COR-L47 (cell line): ENCODE data around the gene CENPB.

Experiments
- DNase-seq: peaks from one replicate; lab custom pipeline; 2025; lab: John Stamatoyannopoulos, UW

Gene CENPB

DNA sequence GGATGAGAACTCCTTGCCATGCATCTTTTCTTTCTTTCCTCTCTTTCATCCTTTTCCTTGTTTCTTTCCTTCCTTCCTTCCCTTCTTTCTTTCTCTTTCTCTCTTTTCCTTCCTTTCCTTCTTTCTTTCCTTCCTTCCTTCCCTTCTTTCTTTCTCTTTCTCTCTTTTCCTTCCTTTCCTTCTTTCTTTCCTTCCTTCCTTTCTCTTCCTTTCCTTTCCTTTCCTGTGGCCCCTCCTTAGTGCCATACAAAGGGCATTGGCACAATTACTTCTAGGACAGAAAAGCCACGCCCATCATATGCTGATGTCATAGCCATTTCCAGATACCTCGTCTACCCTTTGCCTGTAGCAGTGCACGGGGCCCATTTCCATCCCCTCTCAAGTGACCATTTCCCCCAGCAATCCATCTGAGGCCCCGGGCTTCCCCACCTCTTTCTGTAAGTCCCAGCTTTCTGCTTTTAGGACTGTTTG lies 2.2 kb upstream of the CENPB start:
- DNase-seq = no peak

DNA sequence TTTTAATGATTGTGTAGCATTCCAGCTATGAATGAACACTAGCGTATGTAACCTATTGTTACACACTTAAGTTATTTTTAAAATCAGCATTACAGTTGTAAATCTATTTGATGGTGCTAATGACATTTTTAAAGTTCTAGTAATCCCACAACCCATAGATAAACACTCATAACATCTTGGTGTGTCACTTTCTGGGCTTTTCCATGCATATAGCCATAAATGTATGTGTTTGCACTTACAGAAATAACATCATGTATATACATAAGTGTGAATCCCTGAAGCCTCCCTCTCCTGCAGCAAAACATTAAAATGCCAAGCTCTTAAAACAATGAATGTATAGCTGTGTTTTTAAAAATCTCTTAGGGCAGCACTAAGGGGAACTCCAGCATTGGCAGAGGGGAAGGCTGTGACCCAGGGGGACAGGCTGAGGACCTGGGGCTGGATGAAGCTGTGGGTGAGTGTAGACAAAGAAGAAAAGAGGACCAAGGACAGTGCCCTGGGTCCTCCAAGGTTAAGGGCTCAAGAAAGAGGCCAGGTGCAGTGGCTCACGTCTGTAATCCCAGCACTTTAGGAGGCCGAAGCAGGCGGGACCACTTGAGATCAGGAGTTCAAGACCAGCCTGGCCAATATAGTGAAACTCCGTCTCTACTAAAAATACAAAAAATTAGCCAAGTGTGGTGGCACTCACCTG lies 929 bp upstream of the CENPB start:
- DNase-seq = no peak

- peak; percentile 33 for DNase-seq
Observed at GRCh38 chr20:3786126-3786484, 435 bp downstream of the CENPB start.

GRCh38 chr20:3785240-3786125 lies 1.1 kb downstream of the CENPB start:
- no peak for DNase-seq

DNA sequence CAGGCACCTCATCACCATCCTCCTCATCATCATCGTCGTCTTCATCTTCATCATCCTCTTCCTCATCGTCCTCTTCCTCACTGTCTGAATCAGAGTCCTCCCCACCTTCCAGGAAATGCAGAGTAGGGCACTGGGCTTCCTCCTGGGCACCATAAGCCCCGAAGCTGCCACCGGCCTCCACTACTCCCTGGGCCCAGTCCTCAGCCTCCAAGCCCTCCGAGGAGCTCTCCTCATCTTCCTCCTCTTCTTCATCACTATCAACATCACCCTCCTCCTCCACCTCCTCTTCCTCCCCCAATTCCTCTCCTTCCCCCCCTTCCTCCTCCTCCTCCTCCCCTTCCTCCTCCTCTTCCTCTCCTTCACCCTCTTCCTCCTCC lies 1.7 kb downstream of the CENPB start:
- no peak for DNase-seq

GRCh38 chr20:3784216-3784853 lies 2.2 kb downstream of the CENPB start:
- no peak for DNase-seq

DNA sequence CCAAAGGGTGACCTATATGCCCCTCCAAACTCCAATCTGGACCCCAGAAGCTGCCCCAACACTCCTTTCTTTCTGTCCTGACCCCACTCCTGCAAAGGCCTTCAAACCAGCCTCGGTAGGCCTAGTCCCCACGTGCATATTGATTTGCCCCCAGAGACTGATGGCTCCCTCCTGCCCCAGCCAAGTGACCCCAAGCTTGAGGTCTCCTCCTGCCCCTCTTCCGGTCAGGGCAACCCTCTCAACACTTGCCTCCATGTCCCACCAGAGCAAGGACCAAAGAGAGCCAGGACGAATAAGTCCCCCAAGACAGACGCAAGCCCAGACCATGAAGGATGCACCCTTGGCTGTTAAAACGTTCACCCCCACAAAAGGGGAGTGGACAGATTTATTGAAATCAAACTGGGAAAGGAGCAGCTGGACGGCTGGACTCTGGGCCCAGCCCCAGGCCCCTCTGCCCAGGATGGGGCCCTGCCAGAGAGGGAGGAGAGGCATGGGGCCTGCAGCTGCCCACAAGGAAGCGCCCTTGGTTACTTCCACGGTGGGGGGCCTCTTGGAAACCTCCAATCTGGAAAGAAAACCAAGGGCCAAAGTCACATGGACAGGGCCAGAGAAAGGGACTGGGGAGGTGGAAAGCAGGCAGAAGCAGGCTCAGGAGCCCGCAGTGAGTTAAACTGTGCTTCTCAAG lies 2.9 kb downstream of the CENPB start:
- DNase-seq = no peak

- no peak for DNase-seq
Observed at GRCh38 chr20:3783068-3783489, 3.5 kb downstream of the CENPB start.

GRCh38 chr20:3782597-3782996 lies 3.9 kb downstream of the CENPB start:
- DNase-seq = no peak

- DNase-seq = peak; percentile 91
Observed at GRCh38 chr20:3781153-3781910, 5.2 kb downstream of the CENPB start, which contains the start of gene SPEF1. Gene SPEF1 (minus strand): TSS chr20:3781448. CDS start chr20:3781287, 161 bp downstream.

DNA sequence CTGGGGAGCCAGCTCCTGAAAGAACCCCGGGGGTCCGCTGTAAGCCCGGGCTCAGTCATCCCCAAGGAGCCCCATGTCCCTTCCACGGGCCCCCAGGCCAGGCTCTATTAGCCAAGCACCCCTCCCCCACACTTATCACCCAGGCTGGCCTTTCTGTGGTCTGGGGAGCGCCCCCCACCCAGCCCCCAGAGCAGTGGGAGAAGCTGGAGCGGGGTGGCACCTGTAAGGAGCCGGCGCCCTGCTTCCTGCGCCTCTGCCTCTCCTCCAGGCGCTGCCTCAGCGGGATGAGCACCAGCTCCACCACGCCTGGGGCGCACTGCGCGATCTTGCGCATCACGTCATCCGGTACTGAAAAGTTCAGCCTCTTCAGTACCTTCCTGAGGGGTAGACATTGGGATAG lies 7.6 kb downstream of the CENPB start:
- DNase-seq = no peak

DNA sequence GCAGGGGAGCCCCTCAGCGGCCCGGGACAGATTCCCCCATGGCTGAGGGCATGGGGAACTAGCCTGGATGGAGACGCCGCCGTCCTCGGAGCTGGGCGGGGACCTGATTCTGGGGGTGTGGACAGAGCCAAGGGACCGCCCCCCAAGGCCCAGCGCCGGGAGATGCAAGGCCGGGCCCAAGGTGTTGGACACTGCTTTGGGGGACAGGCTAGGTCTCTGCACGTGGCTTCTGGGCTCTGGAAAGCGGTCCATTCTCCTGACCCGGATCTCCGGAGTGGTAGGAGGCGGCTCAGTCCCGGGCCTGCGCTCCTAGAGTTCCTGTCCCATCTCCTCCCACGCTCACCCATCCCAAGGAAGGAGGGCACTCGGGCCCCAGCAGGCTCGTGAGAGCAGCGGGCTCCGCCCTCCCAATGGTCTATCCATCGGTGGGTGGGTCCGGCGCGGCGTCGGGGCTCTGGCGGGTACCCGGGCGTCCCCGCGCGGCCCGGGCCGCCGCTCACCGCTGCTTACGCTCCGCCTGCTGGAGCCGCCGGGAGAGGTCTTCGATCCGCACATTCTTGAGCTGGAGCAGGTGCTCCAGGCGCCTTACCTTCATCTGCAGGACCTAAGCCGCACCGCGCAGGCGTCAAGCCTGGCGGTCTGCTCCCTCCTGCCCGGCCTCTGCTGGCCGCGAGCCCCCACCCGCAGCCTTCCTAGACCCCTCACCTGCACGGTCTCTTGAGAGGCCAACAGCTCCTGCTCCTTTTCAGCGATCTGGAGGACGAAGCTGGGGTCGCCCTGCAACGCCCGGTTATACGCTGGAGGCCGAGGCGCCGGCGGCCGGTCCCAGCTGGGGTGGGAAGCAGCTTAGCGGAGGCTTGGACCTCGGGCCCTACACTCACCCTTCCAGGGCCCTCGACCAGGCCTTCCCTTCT lies 8.6 kb downstream of the CENPB start:
- peak; percentile 12 for DNase-seq

DNA sequence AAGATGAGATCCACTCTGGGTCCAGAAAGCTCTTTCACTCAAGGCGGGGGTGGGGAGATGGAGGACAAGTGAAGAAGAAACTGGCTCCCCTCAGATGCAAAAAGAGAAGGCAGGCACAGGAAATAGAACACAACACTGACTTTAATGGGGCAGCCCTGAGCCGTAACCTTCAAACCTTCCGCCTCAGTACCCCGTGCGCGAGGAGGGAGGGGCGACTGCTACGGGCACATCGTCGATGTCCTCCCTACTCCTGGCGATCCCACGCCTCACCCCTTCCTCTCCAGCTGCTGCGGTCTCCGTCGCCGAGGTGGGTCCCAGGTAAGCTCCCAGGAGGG lies 9.2 kb downstream of the CENPB start:
- DNase-seq = no peak

DNA sequence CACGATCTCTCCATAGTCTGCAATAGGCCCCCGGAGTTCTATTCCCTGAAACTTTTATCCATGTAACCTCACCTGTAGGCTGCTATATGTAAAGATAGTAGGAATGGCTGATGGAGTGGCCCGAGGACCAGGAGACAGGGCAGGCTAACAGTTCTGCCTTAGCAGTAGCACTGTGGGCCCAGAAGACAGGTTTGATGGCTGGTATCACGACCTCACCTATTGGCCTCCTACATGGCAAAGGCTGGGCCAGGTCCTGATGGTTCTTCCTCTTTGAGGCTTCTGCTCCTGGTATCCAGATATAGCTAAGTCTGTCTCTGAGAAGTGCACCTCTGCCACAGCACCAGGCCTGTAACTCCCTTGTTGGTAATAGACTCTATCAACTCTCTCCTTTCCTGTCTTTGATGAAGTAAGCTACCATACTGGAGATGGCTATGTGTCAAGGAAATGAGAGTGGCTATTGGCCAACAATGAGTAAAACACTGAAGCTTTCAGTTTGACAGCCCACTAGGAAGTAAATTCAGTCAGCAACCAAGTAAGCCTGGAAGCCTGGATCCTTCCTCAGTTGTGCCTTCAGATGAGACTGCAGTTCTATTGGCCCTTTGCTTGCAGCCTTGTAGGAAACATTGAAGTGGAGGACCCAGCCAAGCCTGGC lies 11.0 kb downstream of the CENPB start:
- no peak for DNase-seq

GRCh38 chr20:3771552-3772058 lies 14.9 kb downstream of the CENPB start:
- DNase-seq = no peak

GRCh38 chr20:3768342-3769130 lies 18.0 kb downstream of the CENPB start:
- peak; percentile 84 for DNase-seq

DNA sequence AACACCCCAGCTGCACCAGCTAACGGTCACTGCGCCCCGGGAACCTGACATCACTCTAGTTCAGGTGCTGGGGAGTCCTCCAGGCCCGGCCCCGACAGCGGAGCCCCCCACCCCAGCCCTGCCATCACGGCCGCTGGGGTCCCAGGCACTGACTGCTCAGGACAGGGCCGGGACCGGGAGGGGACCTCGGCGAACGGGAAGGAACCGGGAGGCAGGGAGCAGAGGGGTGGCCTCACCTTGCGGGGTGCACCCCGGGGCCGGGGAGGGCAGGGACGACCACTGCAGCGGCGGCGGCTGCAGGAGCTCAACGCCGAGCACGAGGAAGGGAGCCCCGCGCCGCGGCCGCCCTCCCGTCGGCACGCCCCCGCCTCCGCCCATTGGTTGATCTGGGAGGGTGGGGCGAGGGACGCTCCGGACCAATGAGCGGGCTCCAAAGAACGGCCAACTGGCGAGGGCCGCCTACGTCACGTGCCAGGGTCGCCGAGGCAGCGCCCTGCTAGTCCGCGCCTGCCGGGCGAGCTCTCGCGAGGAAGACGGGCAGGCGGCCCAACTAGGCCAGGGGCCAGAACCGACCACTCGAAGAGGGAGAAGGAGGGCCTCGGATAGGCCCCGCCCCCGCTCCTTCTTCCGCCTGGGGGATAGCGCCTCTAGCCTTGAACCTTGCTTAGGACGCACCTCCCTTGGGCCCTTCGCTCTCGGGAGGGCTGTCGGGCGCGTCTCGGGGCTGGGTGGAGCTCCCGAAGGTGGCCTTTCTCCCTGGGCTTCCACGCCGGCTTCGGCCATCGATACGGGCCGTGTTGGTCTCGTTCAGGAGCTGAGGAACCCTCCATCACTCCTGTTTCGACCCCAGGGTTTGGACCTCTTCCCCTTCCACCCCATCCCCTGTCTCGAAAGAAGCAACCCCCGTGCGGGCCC lies 18.9 kb downstream of the CENPB start, which contains the start of gene ADISSP:
Gene ADISSP, minus strand, starts transcription at position 327 of the 915 bp plus-strand sequence. CDS start 7,653 bp downstream, outside the sequence.
- DNase-seq = peak; percentile 99

DNA sequence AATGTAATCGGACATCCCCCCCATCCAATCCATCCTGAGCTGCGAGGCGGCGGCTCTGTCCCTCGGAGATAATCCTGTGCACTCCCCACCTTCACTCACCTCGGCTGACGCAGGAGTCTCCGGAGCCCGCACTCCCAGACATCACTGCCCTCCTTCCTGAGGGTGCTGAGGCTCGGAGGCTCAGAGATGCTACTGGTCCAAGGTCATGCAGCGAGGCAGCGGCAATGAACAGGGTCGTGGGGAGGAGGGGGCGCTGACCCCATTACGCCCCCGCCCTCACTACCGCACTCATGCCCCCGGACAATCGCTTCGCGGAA lies 19.5 kb downstream of the CENPB start:
- DNase-seq = no peak
